Stimulated activated naive CD4-positive, alpha-beta T cell treated with Interleukin-2 at 50 U/mL for 16 hours (primary cell): Measurements from ENCODE around the gene ZNF878.
"Not testable (repeated sequence)": the region's sequence is repeated elsewhere in the genome, so short reads cannot be mapped to it uniquely, and the experiment has no call there.

Source experiments
- DNase-seq: peaks from one replicate; lab custom pipeline; 2025; lab: John Stamatoyannopoulos, UW

Gene ZNF878

GRCh38 chr19:12052497-12053169 is at the start of gene ZNF878:
Gene ZNF878, minus strand, starts transcription at chr19:12052961. Its CDS starts 160 bp downstream, at chr19:12052801.
- DNase-seq: peak; percentile 43

GRCh38 chr19:12098040-12098439 is 45.3 kb upstream of the ZNF878 start:
- no peak for DNase-seq

- DNase-seq: no peak
These were observed 42.5 kb upstream of the ZNF878 start for GRCh38 chr19:12095111-12095790.

GRCh38 chr19:12093777-12094176 is 41.0 kb upstream of the ZNF878 start:
- no peak for DNase-seq

GRCh38 chr19:12092956-12093355 is 40.2 kb upstream of the ZNF878 start:
- DNase-seq: no peak

- DNase-seq: peak; percentile 37
These were observed 39.5 kb upstream of the ZNF878 start for GRCh38 chr19:12092065-12092867.

GRCh38 chr19:12090807-12091206 is 38.0 kb upstream of the ZNF878 start:
- peak; percentile 54 for DNase-seq

GRCh38 chr19:12085074-12085818 is 32.5 kb upstream of the ZNF878 start:
- DNase-seq: no peak

- not testable (repeated sequence) for DNase-seq
These were observed 30.6 kb upstream of the ZNF878 start for GRCh38 chr19:12083336-12083735.

- no peak for DNase-seq
These were observed 24.6 kb upstream of the ZNF878 start for GRCh38 chr19:12077375-12077774.

GRCh38 chr19:12076331-12076730 is 23.6 kb upstream of the ZNF878 start:
- not testable (repeated sequence) for DNase-seq

- no peak for DNase-seq
These were observed 22.9 kb upstream of the ZNF878 start for GRCh38 chr19:12075538-12076139.

- DNase-seq: peak; percentile 67
These were observed 12.1 kb upstream of the ZNF878 start, which contains the start of gene ZNF844 for GRCh38 chr19:12064590-12065538. Gene ZNF844, plus strand, starts transcription at chr19:12064731. Its CDS starts 143 bp downstream, at chr19:12064874.

GRCh38 chr19:12055784-12056183 is 3.0 kb upstream of the ZNF878 start:
- no peak for DNase-seq

GRCh38 chr19:12052091-12052496 is 667 bp downstream of the ZNF878 start:
- no peak for DNase-seq

- no peak for DNase-seq
These were observed 4.9 kb downstream of the ZNF878 start for GRCh38 chr19:12047868-12048267.

- no peak for DNase-seq
These were observed 8.9 kb downstream of the ZNF878 start for GRCh38 chr19:12043752-12044422.

- no peak for DNase-seq
These were observed 9.9 kb downstream of the ZNF878 start for GRCh38 chr19:12042893-12043292.
